ENCODE data around the gene ACSF3. TPM values are rescaled to one million over a fixed set of nuclear protein-coding genes. Genes with fewer than 3 reads are reported as not detected.
"Not testable (repeated sequence)": the region's sequence is repeated elsewhere in the genome, so short reads cannot be mapped to it uniquely, and the experiment has no call there.

ACSF3 gene
- total RNA-seq, 6 experiments from 2014 or later, result 18.4 to 24.2 (median 21.2) TPM

- no peak overlapping the region for H3K27ac Mint-ChIP-seq
- TF ChIP-seq CTCF (IDR thresholded peaks at IDR 0.05), result no peak
- no peak for DNase-seq
- H3K4me1 Mint-ChIP-seq (ENCODE audit: low read depth), result no peaks in the 10 kb centered on the region
- peaks cover 11% of the 10 kb centered on the region; the same call in 1 of the 2 replicates for H3K36me3 Mint-ChIP-seq (ENCODE audit: low read depth)
- H3K27me3 Mint-ChIP-seq (ENCODE audit: insufficient read depth), result peaks cover 11% of the 10 kb centered on the region; the same call in 1 of the 2 replicates
- no peak overlapping the region for H3K4me3 Mint-ChIP-seq
- peaks cover 27% of the 10 kb centered on the region for H3K9me3 Mint-ChIP-seq
Measured at GRCh38 chr16:89072548-89073130, 21.0 kb upstream of the ACSF3 start.

- peaks cover 11% of the 10 kb centered on the region; the same call in 1 of the 2 replicates for H3K36me3 Mint-ChIP-seq (ENCODE audit: low read depth)
- no peak for DNase-seq
- H3K27ac Mint-ChIP-seq, result no peak overlapping the region
Measured at GRCh38 chr16:89073346-89074071, 20.1 kb upstream of the ACSF3 start.

GRCh38 chr16:89074072-89074674 lies 19.5 kb upstream of the ACSF3 start:
- DNase-seq; H3K4me3 Mint-ChIP-seq; H3K27me3 Mint-ChIP-seq (ENCODE audit: insufficient read depth); H3K4me1 Mint-ChIP-seq (ENCODE audit: low read depth); H3K27ac Mint-ChIP-seq: not testable (repeated sequence)
- H3K36me3 Mint-ChIP-seq (ENCODE audit: low read depth), result peaks cover 11% of the 10 kb centered on the region; the same call in 1 of the 2 replicates
- H3K9me3 Mint-ChIP-seq, result peaks cover 27% of the 10 kb centered on the region

More at GRCh38 chr16:89073346-89074071, 20.1 kb upstream of the ACSF3 start:
- H3K4me3 Mint-ChIP-seq, result no peak overlapping the region
- H3K9me3 Mint-ChIP-seq, result peaks cover 27% of the 10 kb centered on the region
- peaks cover 7% of the 10 kb centered on the region; the same call in 1 of the 2 replicates for H3K27me3 Mint-ChIP-seq (ENCODE audit: insufficient read depth)
- no peaks in the 10 kb centered on the region for H3K4me1 Mint-ChIP-seq (ENCODE audit: low read depth)
- TF ChIP-seq CTCF (IDR thresholded peaks at IDR 0.05), result no peak

- TF ChIP-seq CTCF (IDR thresholded peaks at IDR 0.05), result no peak
- peaks cover 14% of the 10 kb centered on the region for H3K27me3 Mint-ChIP-seq (ENCODE audit: insufficient read depth)
- H3K9me3 Mint-ChIP-seq, result peaks cover 30% of the 10 kb centered on the region
- no peaks in the 10 kb centered on the region for H3K4me1 Mint-ChIP-seq (ENCODE audit: low read depth)
- no peak overlapping the region for H3K27ac Mint-ChIP-seq
- peaks cover 11% of the 10 kb centered on the region; the same call in 1 of the 2 replicates for H3K36me3 Mint-ChIP-seq (ENCODE audit: low read depth)
- DNase-seq, result no peak
- no peak overlapping the region for H3K4me3 Mint-ChIP-seq
Measured at GRCh38 chr16:89074803-89075688, 18.6 kb upstream of the ACSF3 start.

- peaks cover 31% of the 10 kb centered on the region for H3K9me3 Mint-ChIP-seq
- no peak overlapping the region for H3K4me3 Mint-ChIP-seq
- peaks cover 11% of the 10 kb centered on the region; the same call in 1 of the 2 replicates for H3K36me3 Mint-ChIP-seq (ENCODE audit: low read depth)
- DNase-seq, result no peak
- no peaks in the 10 kb centered on the region for H3K4me1 Mint-ChIP-seq (ENCODE audit: low read depth)
- H3K27me3 Mint-ChIP-seq (ENCODE audit: insufficient read depth), result peaks cover 16% of the 10 kb centered on the region
- TF ChIP-seq CTCF (IDR thresholded peaks at IDR 0.05), result no peak
- no peak overlapping the region for H3K27ac Mint-ChIP-seq
Measured at GRCh38 chr16:89076159-89076558, 17.5 kb upstream of the ACSF3 start.

Measured in HFFc6 (cell line).